Measurements from ENCODE around the gene MORN1.

The MORN1 gene

DNA sequence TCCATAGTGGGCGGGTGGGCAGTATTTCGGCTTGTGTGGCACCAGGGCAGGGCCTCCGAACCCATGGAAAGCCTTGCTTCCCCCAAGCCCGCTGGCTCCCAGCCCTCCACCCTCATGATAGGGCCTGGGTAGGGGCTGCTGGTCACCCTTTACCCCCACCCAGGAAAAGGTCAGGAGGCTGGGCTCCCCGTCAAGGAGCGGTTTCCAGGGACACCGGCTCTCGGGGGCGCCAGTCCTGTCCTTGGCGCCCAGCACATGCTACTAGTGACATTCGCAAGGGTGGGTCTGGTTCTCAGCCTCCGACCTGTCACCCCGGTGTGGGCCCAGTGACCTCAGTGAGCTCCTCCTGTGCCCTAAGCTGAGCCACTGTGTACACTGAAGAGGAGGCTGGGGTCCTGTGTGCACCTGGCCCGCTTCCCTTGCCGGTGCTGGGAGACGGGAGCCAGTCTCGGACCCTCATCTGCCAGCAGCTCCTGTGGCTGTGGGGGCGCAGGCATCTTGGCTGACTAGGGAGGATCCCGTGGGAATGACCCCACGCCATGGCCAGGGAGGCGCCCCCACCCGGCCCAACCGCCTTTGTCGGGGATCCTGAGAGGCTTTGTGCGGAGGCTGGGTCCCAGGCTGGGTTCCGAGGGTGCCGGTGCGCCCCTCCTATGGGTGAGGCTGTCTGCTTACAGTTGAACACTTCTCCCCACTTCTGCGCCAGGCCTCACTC is 108.6 kb downstream of the MORN1 start:
- Histone ChIP-seq H3K9me2 (replicated peaks; ENCODE audit: low read depth, low read length) (no peaks in the 10 kb centered on the region), H3K4me3 (ENCODE audit: low read length, poor library complexity, severe bottlenecking) (no peak overlapping the region), H3K27me3 (ENCODE audit: insufficient read depth, low read length, poor library complexity, severe bottlenecking) (no peaks in the 10 kb centered on the region), H3K4me2 (ENCODE audit: low read depth, low read length, poor library complexity, severe bottlenecking) (no peak overlapping the region), H4K20me1 (ENCODE audit: insufficient read depth, low read length, poor library complexity, severe bottlenecking) (peaks cover 5% of the 10 kb centered on the region), H3K9ac (ENCODE audit: low read depth, low read length, poor library complexity, severe bottlenecking) (no peak overlapping the region), H3K4me1 (ENCODE audit: insufficient read depth, low read length, poor library complexity, severe bottlenecking) (peaks cover 22% of the 10 kb centered on the region), H3K36me3 (ENCODE audit: insufficient read depth, low read length) (peaks cover 2% of the 10 kb centered on the region; the same call in 1 of the 2 replicates), H2AFZ (ENCODE audit: low read length) (no peak overlapping the region), H3K79me2 (ENCODE audit: insufficient read depth, low read length) (peaks cover 50% of the 10 kb centered on the region), H3F3A (ENCODE audit: low read depth) (no peaks in the 10 kb centered on the region), H3K9me3 (ENCODE audit: insufficient read depth, low read depth, low read length) (no peaks in the 10 kb centered on the region)
- no peak for TF ChIP-seq EZH2phosphoT487 (IDR thresholded peaks at IDR 0.05; ENCODE audit: borderline replicate concordance)
- TF ChIP-seq, protein P1, sequence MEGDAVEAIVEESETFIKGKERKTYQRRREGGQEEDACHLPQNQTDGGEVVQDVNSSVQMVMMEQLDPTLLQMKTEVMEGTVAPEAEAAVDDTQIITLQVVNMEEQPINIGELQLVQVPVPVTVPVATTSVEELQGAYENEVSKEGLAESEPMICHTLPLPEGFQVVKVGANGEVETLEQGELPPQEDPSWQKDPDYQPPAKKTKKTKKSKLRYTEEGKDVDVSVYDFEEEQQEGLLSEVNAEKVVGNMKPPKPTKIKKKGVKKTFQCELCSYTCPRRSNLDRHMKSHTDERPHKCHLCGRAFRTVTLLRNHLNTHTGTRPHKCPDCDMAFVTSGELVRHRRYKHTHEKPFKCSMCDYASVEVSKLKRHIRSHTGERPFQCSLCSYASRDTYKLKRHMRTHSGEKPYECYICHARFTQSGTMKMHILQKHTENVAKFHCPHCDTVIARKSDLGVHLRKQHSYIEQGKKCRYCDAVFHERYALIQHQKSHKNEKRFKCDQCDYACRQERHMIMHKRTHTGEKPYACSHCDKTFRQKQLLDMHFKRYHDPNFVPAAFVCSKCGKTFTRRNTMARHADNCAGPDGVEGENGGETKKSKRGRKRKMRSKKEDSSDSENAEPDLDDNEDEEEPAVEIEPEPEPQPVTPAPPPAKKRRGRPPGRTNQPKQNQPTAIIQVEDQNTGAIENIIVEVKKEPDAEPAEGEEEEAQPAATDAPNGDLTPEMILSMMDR (conservative IDR thresholded peaks at IDR 0.05; ENCODE audit: low read length) = no peak

GRCh38 chr1:2279817-2280216 is 111.5 kb downstream of the MORN1 start:
- Histone ChIP-seq H3K79me2 (ENCODE audit: insufficient read depth, low read length) (peaks cover 64% of the 10 kb centered on the region), H4K20me1 (ENCODE audit: insufficient read depth, low read length, poor library complexity, severe bottlenecking) (peaks cover 10% of the 10 kb centered on the region)
- TF ChIP-seq, protein P1 (conservative IDR thresholded peaks at IDR 0.05; ENCODE audit: low read length) = no peak
- TF ChIP-seq EZH2phosphoT487 (IDR thresholded peaks at IDR 0.05; ENCODE audit: borderline replicate concordance) = no peak

GRCh38 chr1:2279210-2279639 is 112.1 kb downstream of the MORN1 start:
- no peak overlapping the region for H2AFZ ChIP-seq (ENCODE audit: low read length)
- no peaks in the 10 kb centered on the region for H3K27me3 ChIP-seq (ENCODE audit: insufficient read depth, low read length, poor library complexity, severe bottlenecking)
- peaks cover 8% of the 10 kb centered on the region for H3K36me3 ChIP-seq (ENCODE audit: insufficient read depth, low read length)
- H3K9me2 ChIP-seq (replicated peaks; ENCODE audit: low read depth, low read length) = no peaks in the 10 kb centered on the region
- peaks cover 4% of the 10 kb centered on the region; the same call in 1 of the 2 replicates for H3K9me3 ChIP-seq (ENCODE audit: insufficient read depth, low read depth, low read length)
- H3K9ac ChIP-seq (ENCODE audit: low read depth, low read length, poor library complexity, severe bottlenecking) = peak overlapping the region; percentile 67
- peak overlapping the region; percentile 83 for H3K4me2 ChIP-seq (ENCODE audit: low read depth, low read length, poor library complexity, severe bottlenecking)
- H3K79me2 ChIP-seq (ENCODE audit: insufficient read depth, low read length) = peaks cover 64% of the 10 kb centered on the region
- H3F3A ChIP-seq (ENCODE audit: low read depth) = peaks cover 4% of the 10 kb centered on the region; the same call in 1 of the 2 replicates
- H4K20me1 ChIP-seq (ENCODE audit: insufficient read depth, low read length, poor library complexity, severe bottlenecking) = peaks cover 10% of the 10 kb centered on the region
- peak overlapping the region; percentile 59 for H3K4me3 ChIP-seq (ENCODE audit: low read length, poor library complexity, severe bottlenecking)
- no peak for TF ChIP-seq EZH2phosphoT487 (IDR thresholded peaks at IDR 0.05; ENCODE audit: borderline replicate concordance)
- TF ChIP-seq, protein P1 (conservative IDR thresholded peaks at IDR 0.05; ENCODE audit: low read length) = no peak
- peaks cover 50% of the 10 kb centered on the region for H3K4me1 ChIP-seq (ENCODE audit: insufficient read depth, low read length, poor library complexity, severe bottlenecking)

More at GRCh38 chr1:2279817-2280216, 111.5 kb downstream of the MORN1 start:
- Histone ChIP-seq H3K36me3 (ENCODE audit: insufficient read depth, low read length) (peaks cover 8% of the 10 kb centered on the region), H3K9me2 (replicated peaks; ENCODE audit: low read depth, low read length) (no peaks in the 10 kb centered on the region), H3K9ac (ENCODE audit: low read depth, low read length, poor library complexity, severe bottlenecking) (peak overlapping the region; percentile 67), H3K4me3 (ENCODE audit: low read length, poor library complexity, severe bottlenecking) (peak overlapping the region; percentile 59), H3K27me3 (ENCODE audit: insufficient read depth, low read length, poor library complexity, severe bottlenecking) (no peaks in the 10 kb centered on the region), H2AFZ (ENCODE audit: low read length) (no peak overlapping the region), H3K4me2 (ENCODE audit: low read depth, low read length, poor library complexity, severe bottlenecking) (peak overlapping the region; percentile 83), H3K9me3 (ENCODE audit: insufficient read depth, low read depth, low read length) (peaks cover 4% of the 10 kb centered on the region; the same call in 1 of the 2 replicates), H3K4me1 (ENCODE audit: insufficient read depth, low read length, poor library complexity, severe bottlenecking) (peaks cover 46% of the 10 kb centered on the region), H3F3A (ENCODE audit: low read depth) (peaks cover 4% of the 10 kb centered on the region; the same call in 1 of the 2 replicates)
